Epidermal melanocyte (primary cell): Measurements from ENCODE around the gene LTO1.

Experiments
- DNase-seq: peaks from one replicate; pipeline ENCODE4 v3.0.0; 2011; ENCODE audit warnings: low spot score; ENCODE audit not compliant: insufficient read length

Gene LTO1

GRCh38 chr11:69682221-69682620, 7.1 kb upstream of the LTO1 start:
- DNase-seq = no peak

GRCh38 chr11:69680688-69681087, 5.5 kb upstream of the LTO1 start:
- DNase-seq = no peak

- no peak for DNase-seq
These were observed 2.6 kb upstream of the LTO1 start for GRCh38 chr11:69677749-69678148.

GRCh38 chr11:69674267-69674885, 777 bp downstream of the LTO1 start:
- DNase-seq = peak; percentile 17

GRCh38 chr11:69671734-69672465, 3.3 kb downstream of the LTO1 start:
- no peak for DNase-seq

- peak; percentile 95 for DNase-seq
These were observed 4.9 kb downstream of the LTO1 start for GRCh38 chr11:69670158-69670845.

- no peak for DNase-seq
These were observed 5.7 kb downstream of the LTO1 start for GRCh38 chr11:69669486-69669885.

GRCh38 chr11:69667619-69668604, 7.2 kb downstream of the LTO1 start:
- peak; percentile 11 for DNase-seq

GRCh38 chr11:69666752-69667536, 8.2 kb downstream of the LTO1 start:
- no peak for DNase-seq

GRCh38 chr11:69666261-69666660, 8.9 kb downstream of the LTO1 start:
- DNase-seq = no peak

GRCh38 chr11:69665669-69666068, 9.5 kb downstream of the LTO1 start:
- no peak for DNase-seq

GRCh38 chr11:69664901-69665300, 10.3 kb downstream of the LTO1 start:
- no peak for DNase-seq

GRCh38 chr11:69664103-69664775, 10.9 kb downstream of the LTO1 start:
- no peak for DNase-seq

GRCh38 chr11:69663326-69663725, 11.8 kb downstream of the LTO1 start:
- peak; percentile 5 for DNase-seq

- no peak for DNase-seq
These were observed 12.3 kb downstream of the LTO1 start for GRCh38 chr11:69662806-69663205.

GRCh38 chr11:69662021-69662698, 13.0 kb downstream of the LTO1 start:
- DNase-seq = no peak

- no peak for DNase-seq
These were observed 13.8 kb downstream of the LTO1 start for GRCh38 chr11:69661413-69661715.

- no peak for DNase-seq
These were observed 15.1 kb downstream of the LTO1 start for GRCh38 chr11:69660001-69660500.

- no peak for DNase-seq
These were observed 15.6 kb downstream of the LTO1 start for GRCh38 chr11:69659591-69659990.
